ENCODE measurements around the gene REEP5. TPM values are rescaled to one million over a fixed set of nuclear protein-coding genes. Genes with fewer than 3 reads are reported as not detected.

REEP5 gene
- total RNA-seq, 4 donors from 2014 or later = 65.7 to 91.6 (median 79.0) TPM

- Histone ChIP-seq H3K27ac (peak overlapping the region; percentile 99), H3K27me3 (no peaks in the 10 kb centered on the region), H3K4me1 (peaks cover 57% of the 10 kb centered on the region), H3K4me3 (peak overlapping the region; percentile 100), H3K9me3 (no peaks in the 10 kb centered on the region), H3K36me3 (peaks cover 17% of the 10 kb centered on the region)
- whole genome bisulfite sequencing = 1% methylated on average over 20 of the region's 68 CpGs
- DNase-seq (ENCODE audit: low spot score in 2 of 2) = peak; percentile 81 to 84
- TF ChIP-seq, protein P1, sequence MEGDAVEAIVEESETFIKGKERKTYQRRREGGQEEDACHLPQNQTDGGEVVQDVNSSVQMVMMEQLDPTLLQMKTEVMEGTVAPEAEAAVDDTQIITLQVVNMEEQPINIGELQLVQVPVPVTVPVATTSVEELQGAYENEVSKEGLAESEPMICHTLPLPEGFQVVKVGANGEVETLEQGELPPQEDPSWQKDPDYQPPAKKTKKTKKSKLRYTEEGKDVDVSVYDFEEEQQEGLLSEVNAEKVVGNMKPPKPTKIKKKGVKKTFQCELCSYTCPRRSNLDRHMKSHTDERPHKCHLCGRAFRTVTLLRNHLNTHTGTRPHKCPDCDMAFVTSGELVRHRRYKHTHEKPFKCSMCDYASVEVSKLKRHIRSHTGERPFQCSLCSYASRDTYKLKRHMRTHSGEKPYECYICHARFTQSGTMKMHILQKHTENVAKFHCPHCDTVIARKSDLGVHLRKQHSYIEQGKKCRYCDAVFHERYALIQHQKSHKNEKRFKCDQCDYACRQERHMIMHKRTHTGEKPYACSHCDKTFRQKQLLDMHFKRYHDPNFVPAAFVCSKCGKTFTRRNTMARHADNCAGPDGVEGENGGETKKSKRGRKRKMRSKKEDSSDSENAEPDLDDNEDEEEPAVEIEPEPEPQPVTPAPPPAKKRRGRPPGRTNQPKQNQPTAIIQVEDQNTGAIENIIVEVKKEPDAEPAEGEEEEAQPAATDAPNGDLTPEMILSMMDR (IDR thresholded peaks at IDR 0.05) = no peak
- TF ChIP-seq EP300 (IDR thresholded peaks at IDR 0.05) (no peak), POLR2AphosphoS5 (IDR thresholded peaks at IDR 0.05) (no peak), POLR2A (IDR thresholded peaks at IDR 0.05) (no peak)
These were observed 798 bp downstream of the REEP5 start for GRCh38 chr5:112921026-112921832.

- no peak overlapping the region for H3K27ac ChIP-seq
- no peaks in the 10 kb centered on the region for H3K27me3 ChIP-seq
- WGBS = 89% methylated on average over 6 of the region's 6 CpGs
- H3K4me3 ChIP-seq = peak overlapping the region; percentile 100
- no peak for DNase-seq (ENCODE audit: low spot score in 2 of 2)
- H3K4me1 ChIP-seq = peaks cover 66% of the 10 kb centered on the region
- peaks cover 17% of the 10 kb centered on the region for H3K36me3 ChIP-seq
- TF ChIP-seq POLR2AphosphoS5 (IDR thresholded peaks at IDR 0.05) (no peak), POLR2A (IDR thresholded peaks at IDR 0.05) (no peak)
- H3K9me3 ChIP-seq = no peaks in the 10 kb centered on the region
These were observed 2.1 kb downstream of the REEP5 start for GRCh38 chr5:112919972-112920371.

- H3K27me3 ChIP-seq = no peaks in the 10 kb centered on the region
- no peak overlapping the region for H3K4me3 ChIP-seq
- no peak overlapping the region for H3K27ac ChIP-seq
- H3K9me3 ChIP-seq = no peaks in the 10 kb centered on the region
- TF ChIP-seq POLR2AphosphoS5 (IDR thresholded peaks at IDR 0.05) (no peak), POLR2A (IDR thresholded peaks at IDR 0.05) (no peak), EP300 (IDR thresholded peaks at IDR 0.05) (no peak)
- TF ChIP-seq, protein P1 (IDR thresholded peaks at IDR 0.05) = no peak
- no peak for DNase-seq (ENCODE audit: low spot score in 2 of 2)
- peaks cover 17% of the 10 kb centered on the region for H3K36me3 ChIP-seq
- WGBS = 73% methylated on average over 1 of the region's 1 CpG
- H3K4me1 ChIP-seq = peaks cover 66% of the 10 kb centered on the region
These were observed 3.3 kb downstream of the REEP5 start for GRCh38 chr5:112918679-112919078.

DNA sequence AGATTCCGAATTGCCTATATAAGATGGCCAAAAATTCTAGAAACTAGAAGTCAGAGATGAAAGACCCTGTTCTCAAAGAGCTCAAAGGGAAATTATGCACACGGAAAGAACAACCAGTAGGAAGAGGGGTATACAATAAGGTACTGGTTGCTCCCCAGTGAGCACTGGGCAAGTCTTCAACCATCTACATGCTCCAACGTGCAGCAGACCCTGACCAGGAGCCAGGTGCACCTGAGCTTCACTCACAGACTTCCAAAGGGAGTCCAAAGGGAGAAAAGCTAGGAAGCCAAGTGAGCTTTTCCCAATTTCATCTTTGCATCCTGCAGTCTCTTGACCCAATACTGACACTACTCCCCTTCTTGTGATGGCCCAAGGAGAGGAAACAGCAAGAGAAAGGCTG, 3.9 kb downstream of the REEP5 start:
- Histone ChIP-seq H3K27me3 (no peaks in the 10 kb centered on the region), H3K9me3 (no peaks in the 10 kb centered on the region), H3K4me3 (no peak overlapping the region), H3K4me1 (peaks cover 62% of the 10 kb centered on the region), H3K27ac (no peak overlapping the region), H3K36me3 (peaks cover 17% of the 10 kb centered on the region)
- TF ChIP-seq POLR2A (IDR thresholded peaks at IDR 0.05) = no peak
- no peak for TF ChIP-seq EP300 (IDR thresholded peaks at IDR 0.05)
- TF ChIP-seq POLR2AphosphoS5 (IDR thresholded peaks at IDR 0.05) = no peak
- TF ChIP-seq, protein P1 (IDR thresholded peaks at IDR 0.05) = no peak
- DNase-seq (ENCODE audit: low spot score in 2 of 2) = no peak
- 74% methylated on average over 3 of the region's 3 CpGs for WGBS

GRCh38 chr5:112917453-112917995, 4.5 kb downstream of the REEP5 start:
- Histone ChIP-seq H3K36me3 (peaks cover 17% of the 10 kb centered on the region), H3K27ac (no peak overlapping the region), H3K4me1 (peaks cover 56% of the 10 kb centered on the region), H3K4me3 (no peak overlapping the region), H3K27me3 (no peaks in the 10 kb centered on the region), H3K9me3 (no peaks in the 10 kb centered on the region)
- no peak for DNase-seq (ENCODE audit: low spot score in 2 of 2)
- WGBS = 96% methylated on average over 2 of the region's 2 CpGs
- TF ChIP-seq, protein P1 (IDR thresholded peaks at IDR 0.05) = no peak
- TF ChIP-seq POLR2AphosphoS5 (IDR thresholded peaks at IDR 0.05) = no peak
